GM19328 (cell line): Measurements from ENCODE around the gene LONP2.
"Not testable (repeated sequence)": the region's sequence is repeated elsewhere in the genome, so short reads cannot be mapped to it uniquely, and the experiment has no call there.

Experiments used
- ATAC-seq: cut with Tn5 transposase; IDR thresholded peaks from one replicate; pipeline ENCODE4 v1.9.1; 2021; ENCODE audit warnings: mild to moderate bottlenecking, moderate library complexity; ENCODE audit not compliant: unreplicated experiment

LONP2 gene

GRCh38 chr16:48235058-48235555 lies 9.0 kb upstream of the LONP2 start:
- no peak for ATAC-seq

- ATAC-seq, result no peak
Measured at GRCh38 chr16:48235556-48236136, 8.5 kb upstream of the LONP2 start.

GRCh38 chr16:48236286-48236685 lies 7.8 kb upstream of the LONP2 start:
- ATAC-seq, result no peak

GRCh38 chr16:48240147-48240546 lies 4.0 kb upstream of the LONP2 start:
- not testable (repeated sequence) for ATAC-seq

- ATAC-seq, result no peak
Measured at GRCh38 chr16:48244863-48245195, 729 bp downstream of the LONP2 start.

- ATAC-seq, result no peak
Measured at GRCh38 chr16:48246066-48246465, 2.0 kb downstream of the LONP2 start.

GRCh38 chr16:48247311-48247710 lies 3.2 kb downstream of the LONP2 start, which contains the start of gene ABCC11:
Gene ABCC11 (minus strand): TSS chr16:48247539. CDS start chr16:48231921, 15,618 bp downstream.
- ATAC-seq, result no peak

GRCh38 chr16:48250520-48251278 lies 6.6 kb downstream of the LONP2 start:
- no peak for ATAC-seq

GRCh38 chr16:48252013-48252412 lies 7.9 kb downstream of the LONP2 start:
- ATAC-seq, result no peak

- ATAC-seq, result no peak
Measured at GRCh38 chr16:48256579-48257177, 12.6 kb downstream of the LONP2 start.

- no peak for ATAC-seq
Measured at GRCh38 chr16:48261569-48261968, 17.5 kb downstream of the LONP2 start.

GRCh38 chr16:48262631-48263030 lies 18.5 kb downstream of the LONP2 start:
- ATAC-seq, result no peak

GRCh38 chr16:48269011-48269410 lies 24.9 kb downstream of the LONP2 start:
- no peak for ATAC-seq

GRCh38 chr16:48271728-48272127 lies 27.6 kb downstream of the LONP2 start:
- no peak for ATAC-seq

- ATAC-seq, result no peak
Measured at GRCh38 chr16:48272837-48273421, 28.8 kb downstream of the LONP2 start.

GRCh38 chr16:48274476-48274875 lies 30.4 kb downstream of the LONP2 start:
- no peak for ATAC-seq

- ATAC-seq, result no peak
Measured at GRCh38 chr16:48276102-48276501, 32.0 kb downstream of the LONP2 start.

- no peak for ATAC-seq
Measured at GRCh38 chr16:48277158-48277557, 33.1 kb downstream of the LONP2 start.

GRCh38 chr16:48279199-48279598 lies 35.1 kb downstream of the LONP2 start:
- no peak for ATAC-seq

GRCh38 chr16:48280546-48280945 lies 36.4 kb downstream of the LONP2 start:
- ATAC-seq, result no peak

- no peak for ATAC-seq
Measured at GRCh38 chr16:48282636-48283263, 38.6 kb downstream of the LONP2 start.
